GM18499 (cell line): ENCODE measurements around the gene QSOX2.

Source experiments
- ATAC-seq: cut with Tn5 transposase; IDR thresholded peaks from one replicate; pipeline ENCODE4 v1.9.1; 2021; ENCODE audit warnings: moderate number of reproducible peaks; ENCODE audit not compliant: insufficient read depth, unreplicated experiment

Gene QSOX2

DNA sequence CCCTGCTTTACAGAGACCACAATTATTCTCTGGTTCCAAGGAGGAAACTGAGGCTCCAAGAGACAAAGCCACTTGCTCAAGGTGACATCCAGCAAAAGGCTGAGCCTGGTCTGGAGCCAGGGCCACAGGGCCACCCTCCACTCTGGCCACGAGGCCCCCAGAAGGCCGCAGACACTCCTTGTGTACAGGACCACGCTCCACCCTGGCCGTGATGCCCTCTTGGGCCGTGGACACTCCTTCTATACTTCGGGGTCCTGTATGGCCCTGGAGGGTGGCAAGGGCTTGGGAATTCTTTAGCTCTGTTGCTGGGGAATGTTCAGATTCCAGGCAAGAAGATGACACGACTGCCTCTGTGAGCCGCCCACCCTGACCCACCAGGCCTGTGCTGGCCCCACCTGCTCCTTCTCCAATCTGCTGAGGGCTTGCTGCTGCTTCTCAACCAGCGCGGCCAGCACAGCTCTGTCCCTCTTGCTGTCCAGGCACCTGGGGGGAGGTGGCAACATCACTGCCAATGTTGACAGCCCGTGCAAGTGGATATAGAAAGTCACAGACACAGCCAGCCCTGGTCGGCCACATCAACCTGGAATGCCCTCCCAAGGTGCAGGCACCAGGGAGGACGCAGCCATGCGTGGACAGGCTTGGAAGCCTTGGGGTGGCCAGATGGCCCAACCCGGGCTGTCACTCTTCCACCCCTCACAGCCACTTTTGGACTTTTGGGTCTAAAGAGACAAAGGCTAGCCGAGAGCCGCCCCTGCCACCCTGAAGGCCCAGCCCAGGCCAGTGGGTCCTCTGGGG lies 20.1 kb upstream of the QSOX2 start:
- ATAC-seq, result no peak

DNA sequence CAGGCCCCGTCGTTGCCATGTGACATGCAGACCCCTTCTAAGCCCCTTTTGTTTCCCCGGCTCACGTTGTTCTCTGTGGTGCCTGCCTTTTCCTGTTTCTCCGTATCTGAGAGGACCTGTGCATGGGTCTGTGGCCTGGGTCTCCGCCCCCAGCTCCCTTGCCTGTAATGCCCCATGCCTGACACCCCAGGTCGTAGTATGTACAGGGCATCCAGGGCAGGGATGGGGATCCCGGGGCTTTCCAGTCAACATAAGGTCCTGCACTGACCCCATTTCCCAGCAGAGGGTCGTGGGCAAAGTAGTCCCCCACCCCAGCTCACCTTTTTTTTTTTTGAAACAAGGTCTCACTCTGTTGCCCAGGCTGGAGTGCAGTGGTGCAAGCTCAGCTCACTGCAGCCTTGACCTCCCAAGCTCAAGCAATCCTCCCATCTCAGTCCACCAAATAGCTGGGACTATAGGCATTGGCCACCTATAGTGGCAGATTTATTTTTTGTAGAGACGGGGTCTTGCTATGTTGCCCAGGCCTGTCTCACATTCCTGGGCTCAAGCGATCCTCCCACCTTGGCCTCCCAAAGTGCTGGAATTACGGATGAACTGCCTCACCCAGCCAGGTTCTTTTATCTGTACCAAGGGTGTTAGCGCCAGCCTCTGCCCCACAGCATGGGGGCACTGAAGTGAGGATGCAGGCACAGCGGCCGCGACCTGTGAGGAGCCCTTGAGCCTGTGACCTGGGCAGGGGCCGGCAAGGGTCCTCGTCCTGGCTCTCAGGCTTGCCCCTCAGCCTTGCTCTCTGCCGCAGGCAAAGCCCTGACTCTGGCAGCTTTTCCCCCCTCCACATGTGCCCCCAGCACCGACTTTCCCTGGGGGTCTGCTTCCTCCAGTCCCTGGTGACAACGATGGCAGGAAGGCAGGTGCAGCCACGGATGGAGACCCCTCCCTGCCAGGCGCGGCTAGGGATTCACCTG lies 19.1 kb upstream of the QSOX2 start:
- ATAC-seq, result no peak

DNA sequence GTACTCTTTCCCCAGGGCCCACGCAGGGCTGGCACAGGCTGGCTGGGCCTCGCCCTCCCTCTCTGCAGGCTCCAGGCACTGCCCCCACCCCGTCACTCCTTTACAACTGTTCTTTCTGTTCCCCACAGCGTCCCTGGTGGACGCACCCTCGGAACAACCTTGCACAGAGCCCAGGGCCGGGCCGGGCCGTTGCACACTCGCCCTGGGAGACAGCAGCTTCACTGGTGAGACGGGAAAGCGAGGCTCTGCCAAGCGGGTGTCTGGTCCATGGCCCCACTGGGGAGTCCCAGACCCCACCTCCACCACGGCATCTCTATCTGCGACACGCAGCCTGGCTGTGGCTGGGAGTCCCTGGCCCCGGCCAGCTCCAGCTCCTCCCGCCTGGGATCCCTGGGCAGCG lies 18.4 kb upstream of the QSOX2 start:
- no peak for ATAC-seq

GRCh38 chr9:136262671-136263178 lies 17.1 kb upstream of the QSOX2 start:
- no peak for ATAC-seq

DNA sequence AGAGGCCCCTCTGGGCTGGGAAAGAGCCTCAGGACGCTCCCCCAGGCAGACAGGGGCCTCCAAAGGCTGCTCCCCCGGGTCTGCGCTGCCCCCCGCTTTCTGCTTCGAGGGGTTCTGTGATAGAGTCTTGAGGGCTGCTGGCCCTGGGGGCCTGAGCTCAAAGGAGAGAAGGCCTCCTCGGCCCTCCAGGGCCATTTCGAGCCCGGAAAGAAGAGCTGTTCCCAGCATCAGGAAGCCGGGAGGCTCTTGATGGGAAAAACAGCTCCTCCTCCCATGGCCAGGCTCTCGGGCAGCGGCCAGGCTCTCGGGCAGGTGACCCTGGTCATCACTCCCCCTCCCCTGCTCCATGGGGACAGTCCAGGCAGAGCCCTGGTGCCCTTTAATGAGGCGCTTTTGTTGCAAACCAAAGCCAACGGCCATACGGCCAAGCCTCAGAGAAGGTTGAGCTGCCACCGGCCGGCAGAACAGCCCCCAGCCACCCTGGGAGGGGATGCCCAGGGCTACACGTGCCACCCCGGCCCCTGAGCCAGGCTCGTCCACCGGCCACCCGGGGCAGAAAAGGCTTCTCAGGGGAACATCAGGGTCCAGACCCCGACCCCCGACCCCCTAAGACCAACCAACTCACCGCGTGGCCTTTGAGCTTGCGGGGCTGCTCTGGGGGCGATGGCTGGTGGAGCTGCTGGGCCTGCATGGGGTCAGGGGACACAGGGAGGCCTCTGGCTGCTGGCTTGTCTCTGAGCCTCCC lies 16.2 kb upstream of the QSOX2 start:
- no peak for ATAC-seq

- no peak for ATAC-seq
Observed at GRCh38 chr9:136260936-136261472, 15.4 kb upstream of the QSOX2 start.

- no peak for ATAC-seq
Observed at GRCh38 chr9:136260521-136260920, 14.9 kb upstream of the QSOX2 start.

- ATAC-seq, result no peak
Observed at GRCh38 chr9:136259836-136260235, 14.2 kb upstream of the QSOX2 start.

DNA sequence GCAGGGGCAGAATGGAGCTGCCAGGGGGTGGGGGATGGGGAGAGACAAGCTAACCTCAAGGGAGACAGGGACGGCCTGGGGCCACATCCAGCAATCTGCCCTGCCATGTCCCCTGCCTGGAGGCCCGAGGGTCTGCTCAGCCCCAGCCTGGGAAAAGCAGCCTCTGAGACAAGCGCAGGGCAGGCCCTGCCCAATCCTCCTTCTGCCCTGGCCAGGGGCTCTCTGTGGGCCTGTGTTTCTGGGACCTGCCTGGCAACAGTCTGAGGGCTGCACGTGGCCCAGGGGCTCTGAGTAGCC lies 13.9 kb upstream of the QSOX2 start:
- no peak for ATAC-seq

DNA sequence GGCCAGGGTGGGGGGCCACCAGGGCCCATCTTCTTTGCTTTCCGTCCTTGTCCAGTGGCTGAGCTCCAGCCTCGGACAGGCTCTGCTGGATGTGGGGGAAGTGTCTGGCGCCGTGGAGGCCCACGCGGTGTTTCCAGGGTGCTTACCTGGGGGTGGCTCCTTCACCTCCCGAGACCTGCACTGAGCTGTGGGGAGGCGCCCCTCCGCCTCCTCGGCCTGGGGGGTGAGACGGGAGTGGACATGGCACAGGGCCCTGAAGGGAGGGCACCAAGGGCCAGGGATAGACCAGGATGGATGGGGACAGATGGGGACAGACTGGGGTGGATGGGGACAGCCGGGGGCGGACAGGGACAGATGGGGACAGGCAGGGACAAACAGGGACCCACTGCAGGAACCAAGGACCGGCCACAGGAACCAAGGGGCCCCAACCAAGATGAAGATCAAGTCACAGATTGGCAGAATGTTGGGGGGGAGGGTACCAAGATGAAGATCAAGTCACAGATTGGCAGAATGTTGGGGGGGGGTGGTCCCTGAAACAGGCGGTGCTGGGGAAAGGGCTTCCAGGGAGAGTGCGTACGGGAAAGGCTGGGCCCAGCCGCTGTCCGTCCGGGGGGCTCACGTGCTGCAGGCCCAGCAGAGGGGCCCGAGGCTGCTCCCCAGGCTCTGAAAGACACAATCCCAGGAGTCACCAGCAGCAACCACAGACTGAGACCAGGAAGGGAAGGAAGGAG lies 13.3 kb upstream of the QSOX2 start:
- ATAC-seq, result no peak

DNA sequence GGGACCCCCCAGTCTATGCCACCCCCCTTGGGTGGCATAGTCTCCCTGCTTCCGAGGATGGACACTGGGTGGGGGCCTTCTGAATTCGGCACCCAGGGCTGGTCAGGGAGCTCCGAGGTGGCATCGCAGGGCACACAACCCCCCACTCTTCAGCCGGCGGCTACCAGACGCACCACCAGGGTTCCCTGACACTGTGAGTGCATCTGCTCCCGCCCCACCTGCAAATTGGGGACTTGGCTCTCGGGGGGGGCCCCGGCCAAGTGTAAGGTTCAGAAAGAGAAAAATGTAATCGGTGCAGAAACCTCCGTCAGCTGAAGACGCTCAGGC lies 12.7 kb upstream of the QSOX2 start:
- no peak for ATAC-seq

- no peak for ATAC-seq
Observed at GRCh38 chr9:136257381-136258298, 12.0 kb upstream of the QSOX2 start.

DNA sequence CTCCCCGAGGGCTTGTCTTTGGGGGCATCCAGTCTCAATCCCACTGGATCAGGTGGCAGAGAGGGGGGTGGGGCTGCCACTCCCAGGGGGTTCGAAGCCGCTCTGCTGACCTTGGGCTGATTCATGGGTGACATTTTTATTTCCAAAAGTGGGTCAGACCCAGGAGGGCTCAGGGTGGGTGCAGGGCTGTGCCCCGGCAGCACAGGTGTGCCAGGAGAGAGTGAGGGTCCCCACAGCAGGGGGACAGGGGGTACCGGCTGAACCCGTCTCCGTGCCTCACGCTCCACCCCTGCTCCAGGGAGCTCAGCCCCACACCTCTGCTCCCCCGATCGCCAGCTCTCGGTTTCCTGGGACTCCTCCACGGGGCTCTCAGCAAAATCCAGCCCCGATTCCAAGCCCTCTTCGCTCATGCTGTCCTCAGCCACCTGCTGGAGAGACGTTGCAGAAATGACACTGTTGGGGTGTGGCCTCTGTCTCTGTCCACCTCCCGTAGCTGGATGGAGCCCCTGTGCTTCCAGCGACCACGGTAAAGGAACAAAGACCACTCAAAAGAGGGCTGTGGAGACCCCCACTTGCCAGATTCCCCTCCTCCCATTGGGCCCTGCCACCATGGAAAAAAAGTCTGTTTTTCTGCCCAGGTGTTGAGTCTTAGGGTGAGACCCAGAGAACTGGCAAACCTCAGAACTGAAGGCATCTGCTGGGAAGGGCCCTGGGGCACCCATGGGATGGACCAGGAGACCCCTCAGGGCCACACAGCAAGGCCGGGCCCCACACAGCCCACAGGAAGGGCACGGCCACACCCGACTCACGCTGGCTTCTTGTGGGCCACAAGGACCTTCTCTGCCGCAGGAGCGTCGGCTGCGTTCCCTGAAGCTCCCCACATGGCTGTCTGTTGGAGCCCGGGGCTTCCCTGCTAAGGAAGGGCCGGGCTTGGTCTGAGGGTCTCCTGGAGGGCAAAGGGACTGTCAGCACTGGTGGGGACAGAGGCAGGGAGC lies 10.6 kb upstream of the QSOX2 start:
- no peak for ATAC-seq

DNA sequence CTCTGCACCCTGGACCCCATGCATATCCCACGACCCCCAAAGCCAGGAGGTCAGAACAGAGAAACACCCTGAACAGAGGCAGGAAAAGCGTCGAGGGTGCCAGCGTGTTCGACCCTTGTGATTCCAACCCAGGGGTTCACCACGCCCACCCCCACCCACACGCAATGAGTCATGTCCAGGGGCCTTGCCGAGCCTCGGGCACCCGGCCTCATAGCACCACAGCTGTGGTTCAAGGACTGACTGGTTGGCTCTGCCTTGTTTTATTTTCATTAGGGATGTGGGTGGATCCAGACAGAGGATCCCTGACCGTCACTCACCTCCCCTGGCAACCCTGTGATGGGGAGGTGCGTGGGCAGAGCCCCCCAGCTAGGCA lies 9.5 kb upstream of the QSOX2 start:
- no peak for ATAC-seq

DNA sequence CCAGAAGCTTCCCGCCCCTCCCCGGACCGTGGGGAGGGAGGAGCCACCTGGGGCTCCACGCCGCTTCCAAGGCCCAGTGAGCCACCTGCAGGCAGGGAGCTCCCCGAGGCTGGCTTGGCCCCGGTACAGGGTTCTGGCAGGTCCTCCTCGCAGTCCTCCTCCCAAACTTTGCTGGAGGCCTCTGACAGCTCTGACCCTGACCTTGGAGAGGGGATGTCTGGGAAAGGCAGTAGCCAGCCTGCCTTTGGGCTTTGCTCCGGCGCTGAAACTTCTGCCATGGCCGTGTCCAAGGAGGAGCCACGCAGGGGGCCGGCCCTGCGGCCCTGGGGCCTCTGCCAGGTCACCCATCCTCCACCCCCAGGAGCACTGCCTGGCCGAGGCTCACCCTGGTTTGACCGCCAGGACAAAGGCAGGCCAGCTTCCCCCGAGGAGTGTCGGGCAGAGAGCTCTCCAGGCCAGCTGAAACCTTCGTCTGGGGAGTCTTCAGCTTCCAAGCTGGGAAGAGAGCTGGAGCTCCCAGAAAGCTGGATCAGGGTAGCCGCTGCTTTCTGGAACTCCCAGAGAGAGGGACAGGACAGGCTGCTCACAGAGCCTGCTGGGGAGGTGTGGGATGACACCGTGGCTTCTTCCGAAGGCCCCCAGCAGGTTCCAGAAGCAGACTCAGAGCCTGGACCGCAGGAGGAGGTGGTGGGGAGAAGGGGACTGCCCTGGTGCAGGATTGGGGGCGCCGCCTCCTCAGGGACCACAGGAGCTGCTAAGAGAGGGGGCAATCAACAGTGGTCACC lies 9.0 kb upstream of the QSOX2 start:
- no peak for ATAC-seq

DNA sequence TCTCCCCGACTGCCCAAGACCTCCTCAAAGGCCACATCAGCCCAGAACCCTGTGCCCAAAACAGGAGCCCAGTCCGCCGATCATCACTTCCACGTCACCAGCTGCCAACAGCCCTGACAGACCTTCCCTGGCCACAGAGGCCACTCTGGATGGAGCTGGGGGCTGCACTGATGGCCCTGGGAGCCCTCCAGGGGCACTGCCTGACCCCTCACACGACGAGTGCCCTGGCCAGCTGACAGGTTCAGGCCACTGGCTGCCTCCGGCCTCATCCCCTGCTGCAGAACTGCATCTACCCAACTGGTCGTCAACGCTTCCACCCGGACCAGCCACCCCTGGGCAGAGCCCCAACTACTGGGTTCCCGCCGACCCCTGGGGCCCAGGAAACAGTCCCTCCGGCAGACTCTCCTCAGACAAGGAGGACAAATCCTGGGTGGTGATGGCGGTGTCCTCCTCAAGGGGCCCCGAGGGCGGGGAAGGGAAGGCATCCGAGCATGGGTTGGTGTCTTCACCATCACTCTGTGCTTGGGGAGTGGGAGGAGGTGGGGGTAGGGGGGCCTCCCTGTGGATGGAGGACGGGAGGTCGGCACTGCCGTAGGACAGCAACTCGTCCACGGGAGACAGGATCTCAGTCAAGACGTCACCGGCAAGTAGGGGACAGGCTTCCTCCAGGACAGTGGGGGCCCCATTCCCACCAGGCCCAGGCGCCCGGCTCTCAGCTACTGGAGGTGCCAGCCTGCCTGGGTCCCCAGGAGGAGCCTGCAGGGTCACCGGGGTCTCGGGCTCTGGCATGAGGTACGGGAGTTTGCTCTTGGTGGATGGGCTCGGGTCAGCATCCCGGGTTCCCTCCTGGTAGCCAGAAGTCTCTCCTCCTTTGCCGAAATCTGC lies 7.9 kb upstream of the QSOX2 start:
- no peak for ATAC-seq
